H9 (cell line): ENCODE results near the gene HAO1. TPM values are rescaled to one million over a fixed set of nuclear protein-coding genes. Genes with fewer than 3 reads are reported as not detected.

Source experiments
- DNase-seq: peaks from one replicate; pipeline ENCODE4 v3.0.0-alpha.2; 2017
- H2AFZ ChIP-seq: one replicate; pipeline ENCODE4 v1.6.1; 2013; ENCODE audit warnings: mild to moderate bottlenecking, low read length, control low read depth, moderate library complexity
- H2AK5ac ChIP-seq: 2 replicates; pipeline ENCODE4 v1.6.1; 2013; ENCODE audit warnings: low read length, control low read depth, mixed read lengths; ENCODE audit not compliant: insufficient read length
- H2BK120ac ChIP-seq: one replicate; pipeline ENCODE4 v1.6.1; 2013; ENCODE audit warnings: low read depth, mild to moderate bottlenecking, low read length, control low read depth, inconsistent platforms; ENCODE audit not compliant: poor library complexity, severe bottlenecking
- H2BK12ac ChIP-seq: 2 replicates; pipeline ENCODE4 v1.6.1; 2013; ENCODE audit warnings: low read length, control low read depth, mixed read lengths, low read depth; ENCODE audit not compliant: insufficient read length
- H2BK15ac ChIP-seq: 2 replicates; pipeline ENCODE4 v1.6.1; 2013; ENCODE audit warnings: low read depth, low read length, control low read depth
- H2BK20ac ChIP-seq: one replicate; pipeline ENCODE4 v1.6.1; 2013; ENCODE audit warnings: low read depth, mild to moderate bottlenecking, low read length, control low read depth, inconsistent platforms; ENCODE audit not compliant: poor library complexity, severe bottlenecking
- H2BK5ac ChIP-seq: 2 replicates; pipeline ENCODE4 v1.6.1; 2013; ENCODE audit warnings: low read length, control low read depth, mixed read lengths; ENCODE audit not compliant: insufficient read length
- H3K14ac ChIP-seq: 2 replicates; pipeline ENCODE4 v1.6.1; 2013; ENCODE audit warnings: low read length, control low read depth; ENCODE audit not compliant: insufficient read depth
- H3K18ac ChIP-seq: 2 replicates; pipeline ENCODE4 v1.6.1; 2013; ENCODE audit warnings: low read depth, mild to moderate bottlenecking, mixed read lengths, low read length, control low read depth; ENCODE audit not compliant: insufficient read length
- H3K23ac ChIP-seq: 2 replicates; pipeline ENCODE4 v1.6.1; 2013; ENCODE audit warnings: low read length, control low read depth, mixed read lengths, low read depth; ENCODE audit not compliant: insufficient read length
- H3K23me2 ChIP-seq: 2 replicates; pipeline ENCODE4 v1.6.1; 2013; ENCODE audit warnings: low read depth, mild to moderate bottlenecking, mixed read lengths, low read length, control low read depth; ENCODE audit not compliant: insufficient read length, poor library complexity, severe bottlenecking
- H3K27ac ChIP-seq: 2 replicates; pipeline ENCODE4 v1.5.1; 2013; ENCODE audit warnings: low read length, control low read depth, mixed read lengths, low read depth; ENCODE audit not compliant: insufficient read length
- H3K27me3 ChIP-seq: 2 replicates; pipeline ENCODE4 v1.6.1; 2013; ENCODE audit warnings: low read length, control low read depth, inconsistent platforms; ENCODE audit not compliant: insufficient read depth
- H3K4ac ChIP-seq: 2 replicates; pipeline ENCODE4 v1.6.1; 2013; ENCODE audit warnings: low read depth, mild to moderate bottlenecking, control low read depth, inconsistent platforms, low read length, moderate library complexity
- H3K4me1 ChIP-seq: 2 replicates; pipeline ENCODE4 v1.6.1; 2013; ENCODE audit warnings: low read length, control low read depth, inconsistent platforms; ENCODE audit not compliant: insufficient read depth
- H3K4me2 ChIP-seq: 2 replicates; pipeline ENCODE4 v1.6.1; 2013; ENCODE audit warnings: low read length, control low read depth, mixed read lengths; ENCODE audit not compliant: insufficient read length, insufficient read depth
- H3K56ac ChIP-seq: 2 replicates; pipeline ENCODE4 v1.6.1; 2013; ENCODE audit warnings: low read depth, mild to moderate bottlenecking, mixed read lengths, low read length, control low read depth; ENCODE audit not compliant: insufficient read length
- H3K79me1 ChIP-seq: 2 replicates; pipeline ENCODE4 v1.6.1; 2013; ENCODE audit warnings: low read depth, mild to moderate bottlenecking, moderate library complexity, low read length, control low read depth, inconsistent platforms; ENCODE audit not compliant: insufficient read depth, poor library complexity, severe bottlenecking
- H3K79me2 ChIP-seq: 2 replicates; pipeline ENCODE4 v1.6.1; 2013; ENCODE audit warnings: low read length, control low read depth, inconsistent platforms; ENCODE audit not compliant: insufficient read depth
- H3K9ac ChIP-seq: 2 replicates; pipeline ENCODE4 v1.6.1; 2013; ENCODE audit warnings: low read length, control low read depth, mixed read lengths; ENCODE audit not compliant: insufficient read length; ENCODE audit errors: extremely low read depth
- H3K9me3 ChIP-seq: one replicate; pipeline ENCODE4 v1.6.1; 2013; ENCODE audit warnings: low read depth, low read length, inconsistent platforms; ENCODE audit not compliant: control insufficient read depth
- H3T11ph ChIP-seq: one replicate; pipeline ENCODE4 v1.6.1; 2013; ENCODE audit warnings: mild to moderate bottlenecking, low read length, control low read depth, inconsistent platforms
- H4K20me1 ChIP-seq: one replicate; pipeline ENCODE4 v1.6.1; 2013; ENCODE audit not compliant: control insufficient read depth, insufficient read length, insufficient read depth
- H4K5ac ChIP-seq: 2 replicates; pipeline ENCODE4 v1.6.1; 2013; ENCODE audit warnings: low read depth, mild to moderate bottlenecking, mixed read lengths, low read length, control low read depth; ENCODE audit not compliant: insufficient read length
- H4K8ac ChIP-seq: replicated peaks from 2 replicates; pipeline ENCODE4 v1.6.1; 2013; ENCODE audit warnings: low read length, control low read depth, mixed read lengths, low read depth; ENCODE audit not compliant: insufficient read length
- H4K91ac ChIP-seq: 2 replicates; pipeline ENCODE4 v1.6.1; 2013; ENCODE audit warnings: low read depth, mild to moderate bottlenecking, moderate library complexity, mixed read lengths, low read length, control low read depth; ENCODE audit not compliant: insufficient read length
- H3K27ac Mint-ChIP-seq, 3 experiments: 2 replicates in 2 of 3; 3 replicates in 1 of 3; pipeline ENCODE4 v1.8.0; 2020 to 2021; ENCODE audit warnings: mixed read lengths in 3 of 3, mild to moderate bottlenecking in 1 of 3, moderate library complexity in 1 of 3
- H3K27me3 Mint-ChIP-seq: 2 replicates; pipeline ENCODE4 v1.8.0; 2021; ENCODE audit warnings: low read depth, mild to moderate bottlenecking, moderate library complexity, mixed read lengths
- H3K36me3 Mint-ChIP-seq, 3 experiments: 2 replicates in 2 of 3; 3 replicates in 1 of 3; pipeline ENCODE4 v1.8.0; 2020 to 2021; ENCODE audit warnings: low read depth in 3 of 3, mixed read lengths in 3 of 3; ENCODE audit not compliant: insufficient read depth in 1 of 3
- H3K4me1 Mint-ChIP-seq, 2 experiments: 2 replicates each; pipeline ENCODE4 v1.8.0; 2020; ENCODE audit warnings: mixed read lengths in 2 of 2
- H3K4me3 Mint-ChIP-seq, 2 experiments: 2 replicates in 1 of 2; 3 replicates in 1 of 2; pipeline ENCODE4 v1.8.0; 2020 to 2021; ENCODE audit warnings: mild to moderate bottlenecking in 2 of 2, mixed read lengths in 2 of 2, moderate library complexity in 1 of 2
- H3K9me3 Mint-ChIP-seq, 2 experiments: 2 replicates in 1 of 2; 3 replicates in 1 of 2; pipeline ENCODE4 v1.8.0; 2020; ENCODE audit warnings: mild to moderate bottlenecking in 2 of 2, mixed read lengths in 2 of 2, moderate library complexity in 1 of 2
- CTCF ChIP-seq: fragments of 200-600 bp; sonication (generic); conservative IDR thresholded peaks from 3 replicates; pipeline ENCODE4 v1.8.0; 2021; ENCODE audit warnings: antibody characterized with exemption, mild to moderate bottlenecking
- WGBS: extraction: QIAGEN DNeasy Blood & Tissue Kit; methylation state at CpG from one replicate; pipeline ENCODE4 v1.1.7; 2013; ENCODE audit warnings: missing lambda C conversion rate, low lambda C conversion rate, mixed read lengths; ENCODE audit not compliant: insufficient read length; ENCODE audit errors: extremely low coverage; 5-methylcytosine and 5-hydroxymethylcytosine counted together
- total RNA-seq: library from RNA; stranded (reverse); gene quantifications from 2 replicates; pipeline ENCODE4 v1.2.1, GENCODE V29; 2021

HAO1 gene
- total RNA-seq, 1 experiment from 2014 or later, result not detected

DNA sequence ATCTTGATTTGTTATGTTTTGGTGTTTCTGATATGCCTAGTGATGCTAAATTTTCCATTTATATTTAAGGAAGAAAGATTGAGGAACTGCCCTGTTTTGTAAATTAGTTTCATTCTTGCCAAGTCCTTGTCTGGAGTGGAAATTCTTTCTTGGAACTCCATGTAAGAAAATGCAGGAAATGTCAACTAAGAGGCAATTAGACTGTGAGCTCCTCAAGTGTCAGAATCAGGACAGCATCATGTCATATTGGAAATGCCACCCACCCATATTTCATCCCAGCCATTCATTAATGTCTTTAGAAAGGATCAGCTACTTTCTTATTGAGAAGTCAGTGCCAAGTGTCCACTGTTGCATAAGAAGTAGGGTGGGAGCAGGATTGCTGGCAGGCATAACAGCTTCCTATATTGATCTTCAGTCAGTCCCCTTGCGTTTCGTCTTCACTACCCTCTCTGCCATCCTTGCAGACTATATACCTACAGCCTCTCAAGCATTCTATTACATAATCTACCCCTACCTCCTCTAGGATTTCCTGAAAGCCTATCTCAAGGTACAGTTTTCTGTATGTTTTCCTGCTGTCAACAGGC lies 42.4 kb downstream of the HAO1 start:
- Histone ChIP-seq H3K9ac (no peak overlapping the region), H3K18ac (no peak overlapping the region), H2BK20ac (no peak overlapping the region), H3K9me3 (no peaks in the 10 kb centered on the region), H3K4ac (no peak overlapping the region), H4K91ac (no peak overlapping the region), H2AFZ (no peak overlapping the region), H2AK5ac (no peak overlapping the region), H2BK5ac (no peak overlapping the region), H3K79me2 (no peaks in the 10 kb centered on the region), H4K20me1 (no peaks in the 10 kb centered on the region), H3K4me1 (no peaks in the 10 kb centered on the region), H4K5ac (no peak overlapping the region), H3K14ac (no peak overlapping the region), H3T11ph (no peak overlapping the region), H2BK12ac (no peak overlapping the region), H4K8ac (no peak overlapping the region), H3K79me1 (no peaks in the 10 kb centered on the region), H2BK15ac (no peak overlapping the region), H3K56ac (no peak overlapping the region), H3K4me2 (no peak overlapping the region), H3K23ac (no peak overlapping the region), H2BK120ac (no peak overlapping the region), H3K23me2 (no peaks in the 10 kb centered on the region), H3K27me3 (no peaks in the 10 kb centered on the region), H3K27ac (no peak overlapping the region)
- no peaks in the 10 kb centered on the region for H3K36me3 Mint-ChIP-seq
- H3K4me1 Mint-ChIP-seq, result no peaks in the 10 kb centered on the region
- DNase-seq, result no peak
- no peak overlapping the region for H3K27ac Mint-ChIP-seq
- TF ChIP-seq CTCF, result no peak
- no CpG with 5 or more reads among the region's 2 CpGs for WGBS
- H3K4me3 Mint-ChIP-seq, result no peak overlapping the region
- peaks cover 0 to 2% of the 10 kb centered on the region in 2 experiments; a peak in 1 of 5 replicates for H3K9me3 Mint-ChIP-seq
- H3K27me3 Mint-ChIP-seq, result no peaks in the 10 kb centered on the region
